Heart left ventricle (tissue), 13 donors: ENCODE results near the gene COL27A1.

Experiments
- POLR2A ChIP-seq, 2 donors: fragments of 450-650 bp; IDR thresholded peaks; one replicate each; pipeline ENCODE4 v1.6.1; 2017; ENCODE audit warnings: antibody characterized with exemption in 2 of 2, mild to moderate bottlenecking in 2 of 2, moderate library complexity in 2 of 2
- TF ChIP-seq, protein P1 (sequence below), 12 donors: fragments of 200-600 bp; sonication (generic) in 4 of 12; IDR thresholded peaks; one replicate each; pipeline versions ENCODE4 v1.5.0 to v1.8.0; 2018 to 2022; ENCODE audit warnings: antibody characterized with exemption in 12 of 12, mild to moderate bottlenecking in 5 of 12
- donor health status: ischemic (EF 13 %, LVEDD 7.1; RV severe dilation, severe dysfunction).
- donor health status: DM: no; HTN: yes; CAD: no.
- donor health status: DM: no; HTN: no; CAD: no.
- donor health status: ischemic (EF 25% LVEDD 6.9; RV normal size, moderate dysfunction).
- donor health status: ischemic (EF 25% LVEDD 5.7; RV mildly dilated, moderate dysfunction).
- donor health status: ischemic (EF 35%, LVEDD 5.7; RV mildly dilated, moderate dysfunction).
- donor health status: nonischemic (EF 11% LVEDD 7.7; RV severe dilation, severe dysfunction).
- donor health status: DM: yes; HTN: yes; CAD: no.
- donor health status: PGD.
- donor health status: ischemic (EF 29% LVEDD 5.4; RV normal size, mild dysfunction).
- donor health status: nonischemic (EF 23%, LVEDD 6.1; RV moderate dilation, normal function).

DNA sequence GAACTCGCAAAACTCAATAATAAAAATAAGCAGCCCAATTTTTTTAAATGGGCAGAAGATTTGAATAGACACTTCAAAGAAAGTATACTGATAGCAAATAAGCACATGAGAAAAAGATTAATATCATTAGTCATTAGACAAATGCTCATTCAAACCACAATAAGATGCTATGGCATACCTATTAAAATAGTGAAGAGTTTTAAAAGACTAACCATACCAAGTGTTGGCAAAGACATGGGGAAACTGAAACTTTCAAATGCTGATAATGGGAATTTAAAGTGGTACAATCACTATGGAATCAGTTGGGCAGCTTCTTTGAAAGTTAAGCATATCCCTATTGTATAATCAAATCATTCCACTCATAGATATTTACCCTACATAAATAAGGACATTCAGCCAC is 141.0 kb downstream of the COL27A1 start:
- TF ChIP-seq, protein P1, sequence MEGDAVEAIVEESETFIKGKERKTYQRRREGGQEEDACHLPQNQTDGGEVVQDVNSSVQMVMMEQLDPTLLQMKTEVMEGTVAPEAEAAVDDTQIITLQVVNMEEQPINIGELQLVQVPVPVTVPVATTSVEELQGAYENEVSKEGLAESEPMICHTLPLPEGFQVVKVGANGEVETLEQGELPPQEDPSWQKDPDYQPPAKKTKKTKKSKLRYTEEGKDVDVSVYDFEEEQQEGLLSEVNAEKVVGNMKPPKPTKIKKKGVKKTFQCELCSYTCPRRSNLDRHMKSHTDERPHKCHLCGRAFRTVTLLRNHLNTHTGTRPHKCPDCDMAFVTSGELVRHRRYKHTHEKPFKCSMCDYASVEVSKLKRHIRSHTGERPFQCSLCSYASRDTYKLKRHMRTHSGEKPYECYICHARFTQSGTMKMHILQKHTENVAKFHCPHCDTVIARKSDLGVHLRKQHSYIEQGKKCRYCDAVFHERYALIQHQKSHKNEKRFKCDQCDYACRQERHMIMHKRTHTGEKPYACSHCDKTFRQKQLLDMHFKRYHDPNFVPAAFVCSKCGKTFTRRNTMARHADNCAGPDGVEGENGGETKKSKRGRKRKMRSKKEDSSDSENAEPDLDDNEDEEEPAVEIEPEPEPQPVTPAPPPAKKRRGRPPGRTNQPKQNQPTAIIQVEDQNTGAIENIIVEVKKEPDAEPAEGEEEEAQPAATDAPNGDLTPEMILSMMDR (IDR thresholded peaks at IDR 0.05): no peak
- no peak for TF ChIP-seq POLR2A (IDR thresholded peaks at IDR 0.05)
